GM12878 (cell line): ENCODE results near the gene EYA2. TPM values are rescaled to one million over a fixed set of nuclear protein-coding genes. Genes with fewer than 3 reads are reported as not detected.

Source experiments
- ATAC-seq: fragments of 200-7000 bp; cut with Tn5 transposase; 3 replicates; pipeline ENCODE4 v1.9.1; 2020; ENCODE audit warnings: mild to moderate bottlenecking, moderate library complexity
- BruUV-seq: library from RNA; stranded (reverse); fragments of 400-500 nt; replicated peaks from 2 replicates; lab custom pipeline; 2021; lab: Mats Ljungman, UMichigan
- CTCF ChIA-PET: fragments of 300-600 bp; sonication (Branson Sonifier 250); formaldehyde crosslinking; extraction: SDS; loops from one replicate; lab custom pipeline; 2021; ENCODE audit warnings: inconsistent platforms; lab: Yijun Ruan, JAX
- POLR2A ChIA-PET: fragments of 350-600 bp; formaldehyde crosslinking; extraction: SDS; loops from one replicate; lab custom pipeline; 2021; ENCODE audit warnings: inconsistent platforms; lab: Charles Lee
- RAD21 ChIA-PET: fragments of 300-600 bp; sonication (Branson Sonifier 250); formaldehyde crosslinking; loops from one replicate; lab custom pipeline; 2023; ENCODE audit warnings: antibody characterized with exemption; ENCODE audit not compliant: unreplicated experiment; lab: Charles Lee
- SMC1A ChIA-PET: fragments of 300-600 bp; sonication (Branson Sonifier 250); formaldehyde crosslinking; loops from one replicate; lab custom pipeline; 2023; ENCODE audit not compliant: unreplicated experiment, uncharacterized antibody; lab: Charles Lee
- DNase-seq: peaks from one replicate; pipeline ENCODE4 v3.0.0-alpha.2; 2011; ENCODE audit warnings: low read depth, low spot score
- FAIRE-seq: peaks from 3 replicates; lab custom pipeline; 2011; peaks lifted over from hg19 to GRCh38; lab: Jason Lieb, UNC
- H2AFZ ChIP-seq: 2 replicates; pipeline ENCODE4 v1.6.0; 2011; ENCODE audit warnings: low read depth, low read length, control low read depth; ENCODE audit not compliant: control insufficient read depth
- H3K27ac ChIP-seq: 2 replicates; pipeline ENCODE4 v1.5.1; 2011; ENCODE audit warnings: control low read depth; ENCODE audit not compliant: control insufficient read depth, insufficient read depth
- H3K27me3 ChIP-seq, 2 experiments: replicated peaks in 1 of 2; 2 replicates each; pipeline versions ENCODE4 v1.6.0 to v1.6.1; 2011; ENCODE audit warnings: low read length in 1 of 2; ENCODE audit not compliant: control insufficient read depth in 2 of 2, insufficient read depth in 2 of 2
- H3K36me3 ChIP-seq, 2 experiments: 2 replicates each; pipeline ENCODE4 v1.5.1; 2011; ENCODE audit warnings: low read length in 1 of 2; ENCODE audit not compliant: control insufficient read depth in 2 of 2, insufficient read depth in 2 of 2
- H3K4me1 ChIP-seq: 2 replicates; pipeline ENCODE4 v1.6.1; 2011; ENCODE audit warnings: mild to moderate bottlenecking, low read length, moderate library complexity, mixed read lengths; ENCODE audit not compliant: control insufficient read depth, insufficient read depth
- H3K4me2 ChIP-seq: 2 replicates; pipeline ENCODE4 v1.6.0; 2011; ENCODE audit warnings: control low read depth; ENCODE audit not compliant: control insufficient read depth, insufficient read depth
- H3K4me3 ChIP-seq: fragments of 200-600 bp; sonication (generic); 2 replicates; pipeline ENCODE4 v1.5.1; 2016
- H3K79me2 ChIP-seq: 2 replicates; pipeline ENCODE4 v1.6.0; 2011; ENCODE audit warnings: low read length; ENCODE audit not compliant: control insufficient read depth, insufficient read depth
- H3K9ac ChIP-seq: 2 replicates; pipeline ENCODE4 v1.8.0; 2011; ENCODE audit warnings: low read length, control low read depth, mixed read lengths; ENCODE audit not compliant: control insufficient read depth, insufficient read depth
- H3K9me3 ChIP-seq: replicated peaks from 3 replicates; pipeline ENCODE4 v1.5.1; 2011; ENCODE audit warnings: mild to moderate bottlenecking, low read length; ENCODE audit not compliant: control insufficient read depth, insufficient read depth
- H4K20me1 ChIP-seq: 2 replicates; pipeline ENCODE4 v1.6.0; 2011; ENCODE audit not compliant: control insufficient read depth, insufficient read depth
- ATF7 ChIP-seq: fragments of 450-650 bp; IDR thresholded peaks from 2 replicates; pipeline ENCODE4 v1.6.1; 2016; ENCODE audit warnings: low read depth, mild to moderate bottlenecking
- BMI1 ChIP-seq: fragments of 450-650 bp; IDR thresholded peaks from 2 replicates; pipeline ENCODE4 v1.6.1; 2016; ENCODE audit warnings: mild to moderate bottlenecking, moderate library complexity, borderline replicate concordance
- CHD4 ChIP-seq: fragments of 200-600 bp; sonication (generic); IDR thresholded peaks from 2 replicates; pipeline ENCODE4 v1.6.1; 2016; ENCODE audit warnings: mild to moderate bottlenecking
- CUX1 ChIP-seq: IDR thresholded peaks from 2 replicates; pipeline ENCODE4 v1.6.1; 2012; ENCODE audit warnings: improper control_type of control experiment, low read depth, low read length; ENCODE audit not compliant: insufficient replicate concordance
- EP300 ChIP-seq, 2 experiments: fragments of 150-350 bp in 1 of 2; IDR thresholded peaks; 2 replicates each; pipeline ENCODE4 v1.6.1; 2011 to 2012; ENCODE audit warnings: low read depth in 2 of 2, low read length in 2 of 2, borderline replicate concordance in 1 of 2, improper control_type of control experiment in 1 of 2, inconsistent platforms in 1 of 2; ENCODE audit not compliant: control insufficient read depth in 1 of 2
- MEF2B ChIP-seq: fragments of 450-650 bp; IDR thresholded peaks from 2 replicates; pipeline ENCODE4 v1.6.1; 2018; ENCODE audit warnings: mild to moderate bottlenecking, moderate library complexity; ENCODE audit not compliant: partially characterized antibody, poor library complexity, severe bottlenecking
- MTA3 ChIP-seq: IDR thresholded peaks from 2 replicates; pipeline ENCODE4 v1.6.1; 2012; ENCODE audit warnings: low read length, inconsistent platforms, borderline replicate concordance
- NFXL1 ChIP-seq: fragments of 450-650 bp; IDR thresholded peaks from 2 replicates; pipeline ENCODE4 v1.6.1; 2017; ENCODE audit warnings: antibody characterized with exemption, mild to moderate bottlenecking, borderline replicate concordance
- PBX3 ChIP-seq: IDR thresholded peaks from 2 replicates; pipeline ENCODE4 v1.6.1; 2011; ENCODE audit warnings: mild to moderate bottlenecking, low read depth, low read length, moderate library complexity; ENCODE audit not compliant: insufficient replicate concordance
- POLR2A ChIP-seq: IDR thresholded peaks from 2 replicates; pipeline ENCODE4 v1.6.1; 2011; ENCODE audit warnings: low read depth, mild to moderate bottlenecking, low read length
- SIN3A ChIP-seq: IDR thresholded peaks from 2 replicates; pipeline ENCODE4 v1.6.1; 2012; ENCODE audit warnings: low read depth, low read length, improper control_type of control experiment
- SKIL ChIP-seq: fragments of 450-650 bp; IDR thresholded peaks from 2 replicates; pipeline ENCODE4 v1.6.1; 2017; ENCODE audit warnings: mild to moderate bottlenecking, low read depth, inconsistent platforms; ENCODE audit not compliant: poor library complexity, severe bottlenecking
- SMARCA5 ChIP-seq: fragments of 450-650 bp; IDR thresholded peaks from 2 replicates; pipeline ENCODE4 v1.6.1; 2017; ENCODE audit warnings: mild to moderate bottlenecking
- TAF1 ChIP-seq: IDR thresholded peaks from 2 replicates; pipeline ENCODE4 v1.6.1; 2011; ENCODE audit warnings: mild to moderate bottlenecking, low read depth, low read length, borderline replicate concordance
- ZNF207 ChIP-seq: fragments of 450-650 bp; IDR thresholded peaks from 2 replicates; pipeline ENCODE4 v1.6.1; 2014; ENCODE audit warnings: antibody characterized with exemption, mild to moderate bottlenecking, borderline replicate concordance
- WGBS: methylation state at CpG from one replicate; pipeline ENCODE4 v1.1.6; 2016; ENCODE audit warnings: low lambda C conversion rate; ENCODE audit not compliant: insufficient replicate concordance, insufficient coverage; ENCODE audit errors: missing lambda C conversion rate; 5-methylcytosine and 5-hydroxymethylcytosine counted together
- in situ Hi-C: fragments of 300-500 bp; cut with MboI; formaldehyde crosslinking; loops from 9 replicates; pipeline ENCODE4 v1.14.3; 2018; ENCODE audit warnings: mixed read lengths
- intact Hi-C: fragments of 100-400 bp; cut with micrococcal nuclease; formaldehyde crosslinking; loops from one replicate; pipeline ENCODE4 v1.14.2; 2022; ENCODE audit not compliant: unreplicated experiment
- polyA plus RNA-seq, 11 experiments: library from polyadenylated mRNA; depleted of rRNA in 4 of 11; unstranded in 6 of 11; stranded (reverse) in 5 of 11; fragments of >200 nt; fragmentation: Nextera tagmentation in 4 of 11; fragmentation: Illumina TruSeq in 1 of 11; extraction: Ambion mirVana in 4 of 11; extraction: Trizol in 1 of 11; gene quantifications; 1 replicate in 1 of 11; 2 replicates in 10 of 11; pipeline versions ENCODE4 v1.2.1 to v1.2.3, GENCODE V29; 2011 to 2016; ENCODE audit warnings: inconsistent platforms in 2 of 11, missing spikeins in 2 of 11, low read depth in 1 of 11
- total RNA-seq, 4 experiments: library from RNA; depleted of rRNA in 3 of 4; stranded (reverse); fragments of >200 nt in 3 of 4; fragmentation: Illumina TruSeq in 1 of 4; extraction: Trizol in 1 of 4; gene quantifications; 2 replicates each; pipeline versions ENCODE4 v1.2.1 to v1.2.3, GENCODE V29; 2013 to 2021

EYA2 gene
- total and polyA plus RNA-seq, 10 of the 15 experiments (the other 5 are each of a cell fraction or from before 2014, with no cell fraction given), result 0.20 TPM; not detected in 9

- Histone ChIP-seq H3K79me2 (no peaks in the 10 kb centered on the region), H3K36me3 (no peaks in the 10 kb centered on the region), H3K4me1 (no peaks in the 10 kb centered on the region), H2AFZ (no peak overlapping the region), H3K9me3 (no peaks in the 10 kb centered on the region; the same call in 2 of the 3 replicates), H3K27me3 (no peaks in the 10 kb centered on the region; a peak in 1 of 4 replicates), H3K4me2 (no peak overlapping the region), H4K20me1 (no peaks in the 10 kb centered on the region), H3K27ac (no peak overlapping the region), H3K9ac (no peak overlapping the region), H3K4me3 (no peak overlapping the region)
- in situ Hi-C loops, result no loop called here
- RAD21 ChIA-PET, result no interaction called here
- intact Hi-C loops, result loop anchor here (10.0 kb wide), 1 partner anchor 56 kb away; no protein-coding TSS in a partner anchor
- FAIRE-seq, result no peak
- SMC1A ChIA-PET, result interaction anchor here (0.8 to 1.3 kb wide), 3 partner anchors 10 to 46 kb away, joined by 3 to 6 read pairs (median 3); no protein-coding TSS in a partner anchor
- CTCF ChIA-PET, result interaction anchor here (2.0 kb wide), 1 partner anchor 10 kb away, joined by 6 read pairs; no protein-coding TSS in a partner anchor
- ATAC-seq, result no peak; the same call in 2 of the 3 replicates
- POLR2A ChIA-PET, result interaction anchor here (1.0 kb wide), 1 partner anchor 10 kb away, joined by 3 read pairs; no protein-coding TSS in a partner anchor
- TF ChIP-seq ZNF207 (no peak), PBX3 (no peak), SIN3A (no peak), ATF7 (no peak), CUX1 (no peak), EP300 (IDR thresholded peaks at IDR 0.05; ENCODE audit: borderline replicate concordance in 1 of 2, control insufficient read depth in 1 of 2, low read depth in 2 of 2, low read length in 2 of 2) (no peak), SMARCA5 (no peak), BMI1 (no peak), NFXL1 (no peak), CHD4 (no peak), SKIL (no peak), TAF1 (no peak), MTA3 (no peak), MEF2B (no peak), POLR2A (no peak)
- 35% methylated on average over 9 of the region's 9 CpGs for WGBS
- no peak for DNase-seq
- no TSS peak for BruUV-seq
These were observed 84.4 kb downstream of the EYA2 start for GRCh38 chr20:46978951-46979491.
